ENCODE data around the gene ITPR1. TPM values are rescaled to one million over a fixed set of nuclear protein-coding genes. Genes with fewer than 3 reads are reported as not detected.

The ITPR1 gene
- polyA plus RNA-seq, 1 of the 3 experiments (the other 2 are of a cell fraction), result 5.9 TPM

DNA sequence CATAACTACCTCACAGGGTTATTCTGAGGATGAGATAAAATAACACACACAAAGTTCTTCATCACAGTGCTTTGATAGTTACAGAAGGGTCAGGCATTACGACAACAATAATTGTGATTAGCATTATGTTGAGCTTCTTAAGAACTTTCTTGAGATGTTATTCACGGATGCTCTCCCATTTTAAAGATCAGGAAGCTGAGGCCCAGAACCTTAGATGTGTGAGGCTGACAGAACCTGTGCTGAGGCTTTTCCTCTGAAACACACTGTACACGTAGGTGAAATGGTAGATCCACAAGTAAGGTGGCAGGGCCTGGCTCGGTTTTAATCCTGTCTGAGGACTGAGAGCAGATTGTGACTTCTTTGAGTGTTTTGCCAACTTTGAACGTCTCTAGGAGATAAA lies 274.9 kb downstream of the ITPR1 start (continued):
- TF ChIP-seq EP300 (IDR thresholded peaks at IDR 0.05; ENCODE audit: borderline replicate concordance in 1 of 2, low read depth in 1 of 2, low read length in 1 of 2), result no peak

DNA sequence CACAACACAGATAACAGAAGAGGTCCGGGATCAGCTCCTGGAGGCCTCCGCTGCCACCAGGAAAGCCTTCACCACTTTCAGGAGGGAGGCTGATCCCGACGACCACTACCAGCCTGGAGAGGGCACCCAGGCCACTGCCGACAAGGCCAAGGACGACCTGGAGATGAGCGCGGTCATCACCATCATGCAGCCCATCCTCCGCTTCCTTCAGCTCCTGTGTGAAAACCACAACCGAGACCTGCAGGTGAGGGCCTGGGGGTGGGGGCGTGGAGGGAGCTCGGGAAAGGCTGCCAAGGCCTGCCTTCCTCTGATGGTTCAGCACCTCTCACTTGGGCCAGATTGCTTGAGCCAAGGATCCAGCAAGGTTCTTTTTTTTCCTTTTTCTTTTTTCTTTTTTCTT lies 275.4 kb downstream of the ITPR1 start:
- Histone ChIP-seq H3K79me2 (ENCODE audit: insufficient read depth) (no peaks in the 10 kb centered on the region), H3K4me3 (ENCODE audit: low read depth in 2 of 2, low read length in 1 of 2) (no peak overlapping the region), H3K27ac (ENCODE audit: low read depth in 2 of 2, low read length in 1 of 2) (no peak overlapping the region), H3K9me2 (no peaks in the 10 kb centered on the region), H3K27me3 (ENCODE audit: insufficient read depth) (no peaks in the 10 kb centered on the region), H3K9ac (no peak overlapping the region), H3K36me3 (replicated peaks in 1 of 2; ENCODE audit: control insufficient read depth in 1 of 2, insufficient read depth in 2 of 2, low read length in 1 of 2) (peaks cover 0 to 5% of the 10 kb centered on the region in 2 experiments), H3K9me3 (no peaks in the 10 kb centered on the region), H3F3A (replicated peaks; ENCODE audit: insufficient read depth) (no peaks in the 10 kb centered on the region), H4K20me1 (ENCODE audit: insufficient read depth) (no peaks in the 10 kb centered on the region), H3K4me1 (ENCODE audit: control insufficient read depth in 1 of 2, insufficient read depth in 2 of 2, low read depth in 1 of 2, low read length in 1 of 2) (no peaks in the 10 kb centered on the region; a peak in 1 of 4 replicates), H3K4me2 (no peak overlapping the region), H2AFZ (ENCODE audit: low read depth) (no peak overlapping the region)
- POLR2A ChIA-PET, result no interaction called here
- CTCF ChIA-PET, result no interaction called here
- DNase-seq, result no peak
- WGBS (ENCODE audit: low lambda C conversion rate), result 93% methylated on average over 8 of the region's 12 CpGs
- no peak for TF ChIP-seq RFX5 (IDR thresholded peaks at IDR 0.05; ENCODE audit: low read length)
- no peak for TF ChIP-seq GATA2 (CRISPR knock-in tag; IDR thresholded peaks at IDR 0.05)
- no peak for TF ChIP-seq TEAD4 (IDR thresholded peaks at IDR 0.05; ENCODE audit: borderline replicate concordance, insufficient read depth)
- TF ChIP-seq, protein P1, sequence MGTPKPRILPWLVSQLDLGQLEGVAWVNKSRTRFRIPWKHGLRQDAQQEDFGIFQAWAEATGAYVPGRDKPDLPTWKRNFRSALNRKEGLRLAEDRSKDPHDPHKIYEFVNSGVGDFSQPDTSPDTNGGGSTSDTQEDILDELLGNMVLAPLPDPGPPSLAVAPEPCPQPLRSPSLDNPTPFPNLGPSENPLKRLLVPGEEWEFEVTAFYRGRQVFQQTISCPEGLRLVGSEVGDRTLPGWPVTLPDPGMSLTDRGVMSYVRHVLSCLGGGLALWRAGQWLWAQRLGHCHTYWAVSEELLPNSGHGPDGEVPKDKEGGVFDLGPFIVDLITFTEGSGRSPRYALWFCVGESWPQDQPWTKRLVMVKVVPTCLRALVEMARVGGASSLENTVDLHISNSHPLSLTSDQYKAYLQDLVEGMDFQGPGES (IDR thresholded peaks at IDR 0.05; ENCODE audit: low read depth, low read length), result no peak
- no peak for TF ChIP-seq RAD21 (IDR thresholded peaks at IDR 0.05; ENCODE audit: low read length)
- no peak for TF ChIP-seq FOXM1 (IDR thresholded peaks at IDR 0.05; ENCODE audit: low read depth)
- TF ChIP-seq, protein P2, sequence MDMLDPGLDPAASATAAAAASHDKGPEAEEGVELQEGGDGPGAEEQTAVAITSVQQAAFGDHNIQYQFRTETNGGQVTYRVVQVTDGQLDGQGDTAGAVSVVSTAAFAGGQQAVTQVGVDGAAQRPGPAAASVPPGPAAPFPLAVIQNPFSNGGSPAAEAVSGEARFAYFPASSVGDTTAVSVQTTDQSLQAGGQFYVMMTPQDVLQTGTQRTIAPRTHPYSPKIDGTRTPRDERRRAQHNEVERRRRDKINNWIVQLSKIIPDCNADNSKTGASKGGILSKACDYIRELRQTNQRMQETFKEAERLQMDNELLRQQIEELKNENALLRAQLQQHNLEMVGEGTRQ (IDR thresholded peaks at IDR 0.05; ENCODE audit: borderline replicate concordance, low read depth, low read length), result no peak
- TF ChIP-seq SMC3 (IDR thresholded peaks at IDR 0.05; ENCODE audit: low read depth, low read length), result no peak
- no peak for TF ChIP-seq EZH2phosphoT487 (IDR thresholded peaks at IDR 0.05; ENCODE audit: borderline replicate concordance, low read depth)
- no peak for TF ChIP-seq EP300 (IDR thresholded peaks at IDR 0.05; ENCODE audit: borderline replicate concordance in 1 of 2, low read depth in 1 of 2, low read length in 1 of 2)
- TF ChIP-seq POLR2AphosphoS5 (IDR thresholded peaks at IDR 0.05; ENCODE audit: low read depth, low read length), result no peak
- TF ChIP-seq, protein P3, sequence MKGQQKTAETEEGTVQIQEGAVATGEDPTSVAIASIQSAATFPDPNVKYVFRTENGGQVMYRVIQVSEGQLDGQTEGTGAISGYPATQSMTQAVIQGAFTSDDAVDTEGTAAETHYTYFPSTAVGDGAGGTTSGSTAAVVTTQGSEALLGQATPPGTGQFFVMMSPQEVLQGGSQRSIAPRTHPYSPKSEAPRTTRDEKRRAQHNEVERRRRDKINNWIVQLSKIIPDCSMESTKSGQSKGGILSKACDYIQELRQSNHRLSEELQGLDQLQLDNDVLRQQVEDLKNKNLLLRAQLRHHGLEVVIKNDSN (IDR thresholded peaks at IDR 0.05; ENCODE audit: borderline replicate concordance, low read depth), result no peak

DNA sequence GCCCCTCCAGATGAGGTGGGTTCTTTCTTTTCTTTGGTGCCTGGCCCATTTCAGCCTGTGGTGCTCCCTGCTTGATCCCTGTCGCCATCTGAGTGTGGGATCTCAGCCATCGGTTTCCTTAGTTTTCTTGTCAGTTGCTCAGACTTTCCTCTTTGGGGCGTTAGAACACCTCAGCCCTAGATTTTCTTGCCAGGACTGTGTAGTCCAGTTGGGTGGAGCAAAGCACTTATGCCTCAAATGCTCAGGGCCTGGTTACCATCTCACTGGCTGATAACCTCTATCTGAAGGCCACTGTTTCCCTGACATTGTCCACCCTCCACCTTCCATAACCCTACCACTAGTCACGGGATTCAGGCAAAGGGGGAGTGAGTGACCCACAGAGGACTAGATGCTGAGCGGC lies 277.4 kb downstream of the ITPR1 start:
- no peak for DNase-seq
- peaks cover 0 to 8% of the 10 kb centered on the region in 2 experiments for H3K36me3 ChIP-seq (replicated peaks in 1 of 2; ENCODE audit: control insufficient read depth in 1 of 2, insufficient read depth in 2 of 2, low read length in 1 of 2)
- no peak overlapping the region for H3K27ac ChIP-seq (ENCODE audit: low read depth in 2 of 2, low read length in 1 of 2)
- no peaks in the 10 kb centered on the region for H3K9me3 ChIP-seq
- no peaks in the 10 kb centered on the region for H3K27me3 ChIP-seq (ENCODE audit: insufficient read depth)
- H3F3A ChIP-seq (replicated peaks; ENCODE audit: insufficient read depth), result no peaks in the 10 kb centered on the region
- H4K20me1 ChIP-seq (ENCODE audit: insufficient read depth), result no peaks in the 10 kb centered on the region
- no peak overlapping the region for H2AFZ ChIP-seq (ENCODE audit: low read depth)
- H3K4me2 ChIP-seq, result no peak overlapping the region
- no peaks in the 10 kb centered on the region for H3K79me2 ChIP-seq (ENCODE audit: insufficient read depth)
- H3K4me3 ChIP-seq (ENCODE audit: low read depth in 2 of 2, low read length in 1 of 2), result no peak overlapping the region
- CTCF ChIA-PET, result interaction anchor here (0.8 kb wide), 1 partner anchor 9 kb away, joined by 3 read pairs; no protein-coding TSS in a partner anchor
- WGBS (ENCODE audit: low lambda C conversion rate), result 87% methylated on average over 4 of the region's 5 CpGs
- no peaks in the 10 kb centered on the region for H3K9me2 ChIP-seq
- no peaks in the 10 kb centered on the region; a peak in 1 of 4 replicates for H3K4me1 ChIP-seq (ENCODE audit: control insufficient read depth in 1 of 2, insufficient read depth in 2 of 2, low read depth in 1 of 2, low read length in 1 of 2)
- POLR2A ChIA-PET, result no interaction called here
- no peak overlapping the region for H3K9ac ChIP-seq
- TF ChIP-seq GABPA (IDR thresholded peaks at IDR 0.05; ENCODE audit: low read depth), result no peak
- TF ChIP-seq, protein P2 (IDR thresholded peaks at IDR 0.05; ENCODE audit: borderline replicate concordance, low read depth, low read length), result no peak
- no peak for TF ChIP-seq RXRA (IDR thresholded peaks at IDR 0.05; ENCODE audit: borderline replicate concordance, low read depth)
- TF ChIP-seq, protein P4, sequence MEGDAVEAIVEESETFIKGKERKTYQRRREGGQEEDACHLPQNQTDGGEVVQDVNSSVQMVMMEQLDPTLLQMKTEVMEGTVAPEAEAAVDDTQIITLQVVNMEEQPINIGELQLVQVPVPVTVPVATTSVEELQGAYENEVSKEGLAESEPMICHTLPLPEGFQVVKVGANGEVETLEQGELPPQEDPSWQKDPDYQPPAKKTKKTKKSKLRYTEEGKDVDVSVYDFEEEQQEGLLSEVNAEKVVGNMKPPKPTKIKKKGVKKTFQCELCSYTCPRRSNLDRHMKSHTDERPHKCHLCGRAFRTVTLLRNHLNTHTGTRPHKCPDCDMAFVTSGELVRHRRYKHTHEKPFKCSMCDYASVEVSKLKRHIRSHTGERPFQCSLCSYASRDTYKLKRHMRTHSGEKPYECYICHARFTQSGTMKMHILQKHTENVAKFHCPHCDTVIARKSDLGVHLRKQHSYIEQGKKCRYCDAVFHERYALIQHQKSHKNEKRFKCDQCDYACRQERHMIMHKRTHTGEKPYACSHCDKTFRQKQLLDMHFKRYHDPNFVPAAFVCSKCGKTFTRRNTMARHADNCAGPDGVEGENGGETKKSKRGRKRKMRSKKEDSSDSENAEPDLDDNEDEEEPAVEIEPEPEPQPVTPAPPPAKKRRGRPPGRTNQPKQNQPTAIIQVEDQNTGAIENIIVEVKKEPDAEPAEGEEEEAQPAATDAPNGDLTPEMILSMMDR (IDR thresholded peaks at IDR 0.05), result no peak
- TF ChIP-seq RFX5 (IDR thresholded peaks at IDR 0.05; ENCODE audit: low read length), result no peak
- TF ChIP-seq, protein P5, sequence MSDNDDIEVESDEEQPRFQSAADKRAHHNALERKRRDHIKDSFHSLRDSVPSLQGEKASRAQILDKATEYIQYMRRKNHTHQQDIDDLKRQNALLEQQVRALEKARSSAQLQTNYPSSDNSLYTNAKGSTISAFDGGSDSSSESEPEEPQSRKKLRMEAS (IDR thresholded peaks at IDR 0.05; ENCODE audit: low read depth), result no peak
- TF ChIP-seq GATA2 (CRISPR knock-in tag; IDR thresholded peaks at IDR 0.05), result no peak
- no peak for TF ChIP-seq TCF12 (IDR thresholded peaks at IDR 0.05)
- no peak for TF ChIP-seq CHD2 (IDR thresholded peaks at IDR 0.05; ENCODE audit: low read length, partially characterized antibody)
- TF ChIP-seq, protein P6, sequence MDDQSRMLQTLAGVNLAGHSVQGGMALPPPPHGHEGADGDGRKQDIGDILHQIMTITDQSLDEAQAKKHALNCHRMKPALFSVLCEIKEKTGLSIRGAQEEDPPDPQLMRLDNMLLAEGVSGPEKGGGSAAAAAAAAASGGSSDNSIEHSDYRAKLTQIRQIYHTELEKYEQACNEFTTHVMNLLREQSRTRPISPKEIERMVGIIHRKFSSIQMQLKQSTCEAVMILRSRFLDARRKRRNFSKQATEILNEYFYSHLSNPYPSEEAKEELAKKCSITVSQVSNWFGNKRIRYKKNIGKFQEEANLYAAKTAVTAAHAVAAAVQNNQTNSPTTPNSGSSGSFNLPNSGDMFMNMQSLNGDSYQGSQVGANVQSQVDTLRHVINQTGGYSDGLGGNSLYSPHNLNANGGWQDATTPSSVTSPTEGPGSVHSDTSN (IDR thresholded peaks at IDR 0.05), result no peak
- no peak for TF ChIP-seq RAD21 (IDR thresholded peaks at IDR 0.05; ENCODE audit: low read length)

Data from SK-N-SH (cell line).